ENCODE results near the gene TAS2R38. TPM values are rescaled to one million over a fixed set of nuclear protein-coding genes. Genes with fewer than 3 reads are reported as not detected.

Gene TAS2R38
- total RNA-seq, 4 donors from 2014 or later = not detected

DNA sequence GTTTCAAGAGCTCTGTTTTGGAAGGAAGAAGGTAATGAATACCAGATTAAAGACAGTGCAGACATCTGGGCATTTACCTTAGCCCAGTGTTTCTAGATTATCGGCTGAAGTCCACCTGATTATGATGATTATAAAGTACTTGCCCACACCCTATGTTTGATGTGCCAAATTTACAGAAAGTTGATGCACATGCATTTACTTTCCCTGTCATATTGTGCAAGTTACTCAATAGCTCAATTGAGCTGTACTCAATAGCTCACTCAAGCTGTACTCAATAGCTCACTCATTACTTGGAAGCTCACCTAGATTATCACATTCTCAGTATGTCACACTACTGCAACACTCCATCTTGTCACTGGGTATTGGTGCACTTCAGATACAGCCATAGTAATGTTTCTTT, 35.6 kb upstream of the TAS2R38 start:
- no peak for ATAC-seq
- H3K27ac ChIP-seq = no peak overlapping the region
- no peak for TF ChIP-seq POLR2A (IDR thresholded peaks at IDR 0.05)
- no peak for TF ChIP-seq EP300 (IDR thresholded peaks at IDR 0.05)
- TF ChIP-seq, protein P1, sequence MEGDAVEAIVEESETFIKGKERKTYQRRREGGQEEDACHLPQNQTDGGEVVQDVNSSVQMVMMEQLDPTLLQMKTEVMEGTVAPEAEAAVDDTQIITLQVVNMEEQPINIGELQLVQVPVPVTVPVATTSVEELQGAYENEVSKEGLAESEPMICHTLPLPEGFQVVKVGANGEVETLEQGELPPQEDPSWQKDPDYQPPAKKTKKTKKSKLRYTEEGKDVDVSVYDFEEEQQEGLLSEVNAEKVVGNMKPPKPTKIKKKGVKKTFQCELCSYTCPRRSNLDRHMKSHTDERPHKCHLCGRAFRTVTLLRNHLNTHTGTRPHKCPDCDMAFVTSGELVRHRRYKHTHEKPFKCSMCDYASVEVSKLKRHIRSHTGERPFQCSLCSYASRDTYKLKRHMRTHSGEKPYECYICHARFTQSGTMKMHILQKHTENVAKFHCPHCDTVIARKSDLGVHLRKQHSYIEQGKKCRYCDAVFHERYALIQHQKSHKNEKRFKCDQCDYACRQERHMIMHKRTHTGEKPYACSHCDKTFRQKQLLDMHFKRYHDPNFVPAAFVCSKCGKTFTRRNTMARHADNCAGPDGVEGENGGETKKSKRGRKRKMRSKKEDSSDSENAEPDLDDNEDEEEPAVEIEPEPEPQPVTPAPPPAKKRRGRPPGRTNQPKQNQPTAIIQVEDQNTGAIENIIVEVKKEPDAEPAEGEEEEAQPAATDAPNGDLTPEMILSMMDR (IDR thresholded peaks at IDR 0.05) = no peak
- no peaks in the 10 kb centered on the region for H3K36me3 ChIP-seq
- WGBS, 2 donors (ENCODE audit: low coverage in 1 of 2) = 82 to 100% methylated on average over 1 of the region's 1 CpG
- no peaks in the 10 kb centered on the region for H3K9me3 ChIP-seq
- H3K4me1 ChIP-seq = no peaks in the 10 kb centered on the region
- no peaks in the 10 kb centered on the region for H3K27me3 ChIP-seq
- no peak overlapping the region for H3K4me3 ChIP-seq

DNA sequence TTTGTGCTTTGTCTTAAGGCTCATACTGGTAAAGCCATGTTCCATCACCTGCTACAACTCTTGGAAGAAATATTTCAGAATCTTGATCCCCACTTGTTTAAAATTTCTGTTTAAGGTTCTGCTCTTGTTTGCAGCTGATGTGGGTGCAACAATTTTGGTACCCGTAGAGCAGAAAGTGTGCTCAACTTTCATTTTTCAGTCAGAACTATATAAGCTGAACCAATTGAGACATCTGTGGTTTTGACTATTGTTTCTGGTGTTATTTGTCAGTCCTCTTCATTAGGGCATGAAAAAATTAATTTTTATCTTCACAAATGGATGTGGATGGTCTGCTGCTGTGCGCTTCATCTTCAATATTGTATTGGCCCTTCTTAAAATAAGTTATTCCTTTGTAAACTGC, 33.0 kb upstream of the TAS2R38 start:
- no peaks in the 10 kb centered on the region for H3K9me3 ChIP-seq
- ATAC-seq = no peak
- WGBS, 2 donors (ENCODE audit: low coverage in 1 of 2) = 86 to 100% methylated on average over 2 of the region's 2 CpGs
- TF ChIP-seq POLR2A (IDR thresholded peaks at IDR 0.05) = no peak
- TF ChIP-seq EP300 (IDR thresholded peaks at IDR 0.05) = no peak
- TF ChIP-seq POLR2AphosphoS5 (IDR thresholded peaks at IDR 0.05) = no peak
- TF ChIP-seq, protein P1 (IDR thresholded peaks at IDR 0.05) = no peak
- no peaks in the 10 kb centered on the region for H3K27me3 ChIP-seq
- no peaks in the 10 kb centered on the region for H3K4me1 ChIP-seq
- no peaks in the 10 kb centered on the region for H3K36me3 ChIP-seq
- no peak overlapping the region for H3K4me3 ChIP-seq
- no peak overlapping the region for H3K27ac ChIP-seq

DNA sequence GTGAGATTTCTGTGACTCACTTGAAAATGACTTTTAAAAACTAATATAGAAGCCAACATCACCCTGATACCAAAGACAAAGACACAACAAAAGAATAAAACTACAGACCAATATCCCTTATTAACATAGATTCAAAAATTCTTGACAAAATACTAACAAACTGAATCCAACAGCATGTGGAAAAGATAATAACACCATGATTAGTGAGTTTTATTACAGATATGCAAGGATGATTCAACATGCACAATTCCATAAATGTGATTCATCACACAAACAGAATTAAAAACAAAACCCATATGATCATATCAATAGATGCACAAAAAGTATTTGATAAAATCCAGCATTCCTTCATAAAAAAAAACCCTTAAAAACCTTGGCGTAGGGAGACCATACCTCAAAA, 28.6 kb upstream of the TAS2R38 start:
- Histone ChIP-seq H3K27me3 (no peaks in the 10 kb centered on the region), H3K36me3 (no peaks in the 10 kb centered on the region), H3K4me3 (no peak overlapping the region), H3K27ac (no peak overlapping the region), H3K4me1 (no peaks in the 10 kb centered on the region), H3K9me3 (no peaks in the 10 kb centered on the region)
- WGBS, 2 donors (ENCODE audit: low coverage in 1 of 2) = 71 to 88% methylated on average over 1 of the region's 1 CpG
- no peak for TF ChIP-seq POLR2AphosphoS5 (IDR thresholded peaks at IDR 0.05)
- TF ChIP-seq POLR2A (IDR thresholded peaks at IDR 0.05) = no peak
- ATAC-seq = no peak

DNA sequence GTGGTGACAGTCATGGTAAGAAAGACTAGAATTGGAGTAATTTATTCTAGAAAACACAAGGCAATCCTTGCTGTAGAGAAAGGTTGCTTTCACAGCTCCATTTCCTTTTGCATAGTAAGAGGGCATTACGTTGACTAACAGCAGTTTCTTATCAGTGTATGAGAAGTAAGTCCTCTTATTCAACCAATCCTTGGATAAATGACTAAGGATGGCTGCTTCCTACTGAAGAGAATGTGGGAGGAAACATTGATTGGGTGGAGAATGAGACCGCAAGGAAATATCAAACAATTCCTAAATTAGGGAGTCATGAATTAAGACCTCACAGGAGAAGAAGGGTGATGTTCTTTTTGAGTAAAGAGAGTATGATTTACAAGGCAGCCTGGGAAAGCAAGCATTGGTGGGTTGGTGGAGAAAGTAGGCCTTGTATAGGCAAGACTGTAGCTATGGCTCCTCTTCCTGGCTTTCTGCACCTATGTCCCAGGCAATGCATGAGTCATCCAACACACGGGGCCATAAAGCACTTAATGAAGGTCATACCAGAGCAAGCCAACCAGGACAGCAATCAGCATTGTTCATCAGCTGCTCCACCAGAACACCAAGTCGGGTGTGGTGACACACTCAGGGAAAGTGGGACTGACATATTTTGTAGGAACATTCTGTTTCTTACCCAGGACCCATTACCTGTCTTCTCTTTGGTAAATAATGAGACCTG, 27.7 kb upstream of the TAS2R38 start:
- no peaks in the 10 kb centered on the region for H3K9me3 ChIP-seq
- WGBS, 2 donors (ENCODE audit: low coverage in 1 of 2) = 74 to 87% methylated on average over 3 to 4 of the region's 4 CpGs
- H3K27me3 ChIP-seq = no peaks in the 10 kb centered on the region
- TF ChIP-seq POLR2AphosphoS5 (IDR thresholded peaks at IDR 0.05) (no peak), POLR2A (IDR thresholded peaks at IDR 0.05) (no peak), EP300 (IDR thresholded peaks at IDR 0.05) (no peak)
- TF ChIP-seq, protein P1 (IDR thresholded peaks at IDR 0.05) = no peak
- H3K4me3 ChIP-seq = no peak overlapping the region
- H3K27ac ChIP-seq = no peak overlapping the region
- no peaks in the 10 kb centered on the region for H3K4me1 ChIP-seq
- H3K36me3 ChIP-seq = no peaks in the 10 kb centered on the region
- no peak for ATAC-seq

DNA sequence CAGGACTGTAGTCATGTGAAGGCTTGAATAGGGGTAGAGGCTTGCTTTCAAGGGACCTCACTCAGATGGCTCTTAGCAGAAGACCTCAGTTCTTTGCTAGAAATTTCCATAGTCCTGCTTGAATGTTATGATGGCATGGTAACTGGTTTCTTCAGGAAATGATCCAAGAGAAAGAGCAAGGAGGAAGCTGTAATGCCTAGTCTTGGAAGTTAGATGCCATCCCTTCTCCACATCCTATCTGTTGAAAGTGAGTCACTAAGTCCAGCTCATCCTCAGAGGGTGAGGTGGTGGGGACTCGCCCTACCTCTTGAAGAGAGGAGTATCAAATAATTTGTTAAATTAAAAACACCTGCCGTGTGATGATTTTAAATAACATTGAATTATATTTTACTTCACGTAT, 26.7 kb upstream of the TAS2R38 start:
- Histone ChIP-seq H3K36me3 (no peaks in the 10 kb centered on the region), H3K9me3 (no peaks in the 10 kb centered on the region), H3K4me3 (no peak overlapping the region), H3K27me3 (no peaks in the 10 kb centered on the region), H3K27ac (no peak overlapping the region), H3K4me1 (no peaks in the 10 kb centered on the region)
- no peak for ATAC-seq
- 92 to 97% methylated on average over 3 of the region's 3 CpGs for WGBS, 2 donors (ENCODE audit: low coverage in 1 of 2)
- TF ChIP-seq, protein P1 (IDR thresholded peaks at IDR 0.05) = no peak
- TF ChIP-seq POLR2A (IDR thresholded peaks at IDR 0.05) (no peak), POLR2AphosphoS5 (IDR thresholded peaks at IDR 0.05) (no peak), EP300 (IDR thresholded peaks at IDR 0.05) (no peak)

All from gastroesophageal sphincter (tissue), 4 donors.